CD4-positive, alpha-beta T cell (primary cell): Measurements from ENCODE around the gene ZNF584. TPM values are rescaled to one million over a fixed set of nuclear protein-coding genes. Genes with fewer than 3 reads are reported as not detected.

Experiments
- ATAC-seq: fragments of 200-7000 bp; cut with Tn5 transposase; one replicate; pipeline ENCODE4 v1.10.0; 2022; ENCODE audit warnings: mild to moderate bottlenecking; ENCODE audit not compliant: poor library complexity
- CTCF ChIA-PET: fragments of 350-600 bp; sonication (Branson Sonifier 250); formaldehyde crosslinking; loops from one replicate; lab custom pipeline; 2021; ENCODE audit warnings: antibody characterized with exemption, inconsistent platforms; lab: Charles Lee
- POLR2A ChIA-PET: fragments of 350-600 bp; sonication (Branson Sonifier 250); formaldehyde crosslinking; loops from one replicate; lab custom pipeline; 2021; ENCODE audit warnings: antibody characterized with exemption, inconsistent platforms; lab: Charles Lee
- DNase-seq, 14 experiments: peaks; one replicate each; pipeline ENCODE4 v3.0.0-alpha.2; 2013 to 2020; ENCODE audit warnings: mixed read lengths in 2 of 14
- H3K27ac ChIP-seq, 2 donors: one replicate each; pipeline versions ENCODE4 v1.5.1 to v1.7.0; 2013; ENCODE audit warnings: low read length in 2 of 2, low read depth in 1 of 2, mild to moderate bottlenecking in 1 of 2
- H3K27me3 ChIP-seq, 2 experiments: 1 replicate in 1 of 2; 2 replicates in 1 of 2; pipeline versions ENCODE4 v1.6.1 to v1.7.0; 2013; ENCODE audit warnings: low read length in 2 of 2, control low read depth in 1 of 2, mild to moderate bottlenecking in 1 of 2, moderate library complexity in 1 of 2; ENCODE audit not compliant: insufficient read depth in 2 of 2, control insufficient read depth in 1 of 2
- H3K36me3 ChIP-seq: one replicate; pipeline ENCODE4 v1.6.1; 2013; ENCODE audit warnings: low read length, control low read depth; ENCODE audit not compliant: insufficient read depth
- H3K4me1 ChIP-seq: one replicate; pipeline ENCODE4 v1.6.1; 2013; ENCODE audit warnings: low read length, control low read depth; ENCODE audit not compliant: insufficient read depth
- H3K4me3 ChIP-seq: one replicate; pipeline ENCODE4 v1.5.1; 2013; ENCODE audit warnings: mild to moderate bottlenecking, low read length, moderate library complexity
- H3K9me3 ChIP-seq, 2 experiments: 1 replicate in 1 of 2; 2 replicates in 1 of 2; pipeline versions ENCODE4 v1.6.1 to v1.7.0; 2013; ENCODE audit warnings: low read length in 2 of 2, mild to moderate bottlenecking in 2 of 2, control low read depth in 1 of 2, moderate library complexity in 1 of 2; ENCODE audit not compliant: control insufficient read depth in 1 of 2, insufficient read depth in 1 of 2
- H3K27ac Mint-ChIP-seq: one replicate; pipeline ENCODE4 v1.8.0; 2020; ENCODE audit warnings: mixed read lengths
- H3K27me3 Mint-ChIP-seq: one replicate; pipeline ENCODE4 v1.8.0; 2021; ENCODE audit warnings: mixed read lengths
- H3K36me3 Mint-ChIP-seq: one replicate; pipeline ENCODE4 v1.8.0; 2021; ENCODE audit warnings: low read depth, mixed read lengths
- H3K4me1 Mint-ChIP-seq: one replicate; pipeline ENCODE4 v1.8.0; 2021; ENCODE audit warnings: low read depth, mixed read lengths
- H3K4me3 Mint-ChIP-seq: one replicate; pipeline ENCODE4 v1.8.0; 2020; ENCODE audit warnings: mild to moderate bottlenecking, mixed read lengths
- H3K9me3 Mint-ChIP-seq: one replicate; pipeline ENCODE4 v1.8.0; 2020; ENCODE audit warnings: mixed read lengths
- intact Hi-C, 2 experiments: fragments of 100-400 bp; cut with DNase I in 1 of 2; cut with micrococcal nuclease in 1 of 2; formaldehyde crosslinking; loops; one replicate each; pipeline versions ENCODE4 v1.15.1 to v1.9.0; 2023 to 2025; cut with DNase I, micrococcal nuclease
- total RNA-seq, 174 experiments: library from RNA in 2 of 174; stranded (reverse) in 2 of 174; gene quantifications; one replicate each; pipeline ENCODE4 v1.2.3 and lab custom pipeline; 2021 to 2026
- TF ChIP-seq, protein P1 (sequence below): fragments of 200-600 bp; IDR thresholded peaks from one replicate; pipeline ENCODE4 v1.8.0; 2022; ENCODE audit warnings: antibody characterized with exemption, mild to moderate bottlenecking

Gene ZNF584
- total RNA-seq, 2 experiments from 2014 or later = 1.7 to 1.8 TPM

DNA sequence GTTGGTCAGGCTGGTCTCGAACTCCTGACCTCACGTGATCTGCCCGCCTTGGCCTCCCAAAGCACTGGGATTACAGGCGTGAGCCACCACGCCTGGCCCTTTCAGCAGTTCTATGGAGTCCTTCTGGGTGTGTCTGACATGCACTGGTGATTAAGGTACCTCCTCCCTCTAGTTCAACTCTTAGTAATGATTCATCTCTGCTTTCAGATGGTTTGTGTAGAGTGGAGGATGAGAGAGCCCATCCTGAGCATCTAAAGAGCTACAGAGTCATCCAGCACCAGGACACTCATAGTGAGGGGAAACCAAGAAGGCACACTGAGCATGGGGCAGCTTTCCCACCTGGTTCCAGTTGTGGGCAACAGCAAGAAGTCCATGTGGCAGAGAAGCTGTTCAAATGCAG lies 8.2 kb downstream of the ZNF584 start:
- H3K27me3 Mint-ChIP-seq = no peaks in the 10 kb centered on the region
- H3K36me3 ChIP-seq = peaks cover 21% of the 10 kb centered on the region
- no peak overlapping the region for H3K27ac ChIP-seq
- no peak overlapping the region for H3K4me3 Mint-ChIP-seq
- ChIA-PET POLR2A (no interaction called here), CTCF (no interaction called here)
- intact Hi-C loops = no loop called here
- no peak for ATAC-seq
- H3K36me3 Mint-ChIP-seq = peaks cover 60% of the 10 kb centered on the region
- no peak for DNase-seq
- no peak overlapping the region for H3K27ac Mint-ChIP-seq
- no peaks in the 10 kb centered on the region for H3K27me3 ChIP-seq
- H3K9me3 ChIP-seq = no peaks in the 10 kb centered on the region
- no peaks in the 10 kb centered on the region for H3K4me1 ChIP-seq
- no peaks in the 10 kb centered on the region for H3K9me3 Mint-ChIP-seq
- H3K4me1 Mint-ChIP-seq = no peaks in the 10 kb centered on the region
- H3K4me3 ChIP-seq = no peak overlapping the region
- TF ChIP-seq, protein P1, sequence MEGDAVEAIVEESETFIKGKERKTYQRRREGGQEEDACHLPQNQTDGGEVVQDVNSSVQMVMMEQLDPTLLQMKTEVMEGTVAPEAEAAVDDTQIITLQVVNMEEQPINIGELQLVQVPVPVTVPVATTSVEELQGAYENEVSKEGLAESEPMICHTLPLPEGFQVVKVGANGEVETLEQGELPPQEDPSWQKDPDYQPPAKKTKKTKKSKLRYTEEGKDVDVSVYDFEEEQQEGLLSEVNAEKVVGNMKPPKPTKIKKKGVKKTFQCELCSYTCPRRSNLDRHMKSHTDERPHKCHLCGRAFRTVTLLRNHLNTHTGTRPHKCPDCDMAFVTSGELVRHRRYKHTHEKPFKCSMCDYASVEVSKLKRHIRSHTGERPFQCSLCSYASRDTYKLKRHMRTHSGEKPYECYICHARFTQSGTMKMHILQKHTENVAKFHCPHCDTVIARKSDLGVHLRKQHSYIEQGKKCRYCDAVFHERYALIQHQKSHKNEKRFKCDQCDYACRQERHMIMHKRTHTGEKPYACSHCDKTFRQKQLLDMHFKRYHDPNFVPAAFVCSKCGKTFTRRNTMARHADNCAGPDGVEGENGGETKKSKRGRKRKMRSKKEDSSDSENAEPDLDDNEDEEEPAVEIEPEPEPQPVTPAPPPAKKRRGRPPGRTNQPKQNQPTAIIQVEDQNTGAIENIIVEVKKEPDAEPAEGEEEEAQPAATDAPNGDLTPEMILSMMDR = no peak

DNA sequence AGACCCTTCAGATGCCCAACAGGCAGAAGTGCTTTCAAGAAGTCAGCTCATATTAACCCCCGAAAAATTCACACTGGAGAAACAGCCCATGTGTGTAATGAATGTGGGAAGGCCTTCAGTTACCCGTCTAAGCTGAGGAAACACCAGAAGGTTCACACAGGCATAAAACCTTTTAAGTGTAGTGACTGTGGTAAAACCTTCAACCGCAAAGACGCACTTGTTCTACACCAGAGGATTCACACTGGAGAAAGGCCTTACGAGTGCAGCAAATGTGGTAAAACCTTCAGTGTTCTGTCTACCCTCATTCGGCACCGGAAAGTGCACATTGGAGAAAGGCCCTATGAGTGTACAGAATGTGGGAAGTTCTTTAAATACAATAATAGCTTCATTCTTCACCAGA lies 8.6 kb downstream of the ZNF584 start:
- intact Hi-C loops = no loop called here
- Histone ChIP-seq H3K4me3 (no peak overlapping the region), H3K4me1 (no peaks in the 10 kb centered on the region), H3K9me3 (no peaks in the 10 kb centered on the region), H3K36me3 (peaks cover 21% of the 10 kb centered on the region), H3K27ac (no peak overlapping the region), H3K27me3 (no peaks in the 10 kb centered on the region)
- POLR2A ChIA-PET = no interaction called here
- DNase-seq (no peak), ATAC-seq (no peak)
- Mint-ChIP-seq H3K4me3 (no peak overlapping the region), H3K36me3 (peaks cover 60% of the 10 kb centered on the region), H3K27ac (no peak overlapping the region), H3K27me3 (no peaks in the 10 kb centered on the region), H3K9me3 (no peaks in the 10 kb centered on the region), H3K4me1 (no peaks in the 10 kb centered on the region)
- TF ChIP-seq, protein P1 = no peak
- CTCF ChIA-PET = no interaction called here

- no peak overlapping the region for H3K4me3 ChIP-seq
- peaks cover 40 to 56% of the 10 kb centered on the region in 2 experiments for H3K9me3 ChIP-seq
- no peaks in the 10 kb centered on the region for H3K27me3 Mint-ChIP-seq
- no peak overlapping the region for H3K4me3 Mint-ChIP-seq
- H3K9me3 Mint-ChIP-seq = peaks cover 17% of the 10 kb centered on the region
- no peak overlapping the region for H3K27ac ChIP-seq
- TF ChIP-seq, protein P1 = no peak
- intact Hi-C loops = no loop called here
- ChIA-PET CTCF (no interaction called here), POLR2A (no interaction called here)
- no peaks in the 10 kb centered on the region for H3K4me1 ChIP-seq
- H3K36me3 Mint-ChIP-seq = peaks cover 39% of the 10 kb centered on the region
- H3K4me1 Mint-ChIP-seq = no peaks in the 10 kb centered on the region
- H3K27ac Mint-ChIP-seq = no peak overlapping the region
- ATAC-seq = no peak
- no peaks in the 10 kb centered on the region for H3K27me3 ChIP-seq
- no peaks in the 10 kb centered on the region for H3K36me3 ChIP-seq
- DNase-seq = no peak
Measured at GRCh38 chr19:58428617-58429016, 20.2 kb downstream of the ZNF584 start.
